SK-N-SH treated with all-trans-retinoic acid at 6 μM for 48 hours (cell line): ENCODE data around the gene TTC27.

Experiments
- ARNTL ChIP-seq: fragments of 450-650 bp; formaldehyde crosslinking; IDR thresholded peaks from 2 replicates; pipeline ENCODE4 v1.5.0; 2020; ENCODE audit warnings: low read depth, mild to moderate bottlenecking, moderate library complexity, borderline replicate concordance
- CSDC2 ChIP-seq: fragments of 250-450 bp; sonication (Bioruptor Pico); IDR thresholded peaks from 2 replicates; pipeline ENCODE4 v1.5.0; 2020; ENCODE audit warnings: mild to moderate bottlenecking, moderate library complexity
- GLIS3 ChIP-seq: fragments of 250-450 bp; sonication (Bioruptor Pico); IDR thresholded peaks from 2 replicates; pipeline ENCODE4 v1.5.0; 2020; ENCODE audit warnings: mild to moderate bottlenecking, moderate library complexity
- ISL1 ChIP-seq: fragments of 250-450 bp; sonication (Bioruptor Pico); IDR thresholded peaks from 2 replicates; pipeline ENCODE4 v2.1.2; 2022; ENCODE audit warnings: mild to moderate bottlenecking, moderate library complexity
- OSR1 ChIP-seq: fragments of 250-450 bp; sonication (Bioruptor Pico); IDR thresholded peaks from 2 replicates; pipeline ENCODE4 v1.8.0; 2022; ENCODE audit warnings: moderate library complexity, mild to moderate bottlenecking, inconsistent platforms
- RARB ChIP-seq: fragments of 250-450 bp; sonication (Bioruptor Pico); IDR thresholded peaks from 2 replicates; pipeline ENCODE4 v1.8.0; 2021; ENCODE audit warnings: mild to moderate bottlenecking, moderate library complexity
- SNAI2 ChIP-seq: fragments of 250-450 bp; sonication (Bioruptor Pico); IDR thresholded peaks from 2 replicates; pipeline ENCODE4 v1.5.0; 2020; ENCODE audit warnings: mild to moderate bottlenecking, moderate library complexity
- ZFP30 ChIP-seq: fragments of 450-650 bp; formaldehyde crosslinking; IDR thresholded peaks from 2 replicates; pipeline ENCODE4 v1.5.0; 2022; ENCODE audit warnings: mild to moderate bottlenecking, moderate library complexity
- TF ChIP-seq, protein P1 (sequence below): fragments of 250-450 bp; sonication (Bioruptor Pico); IDR thresholded peaks from 2 replicates; pipeline ENCODE4 v1.5.1; 2020; ENCODE audit warnings: low read depth, mild to moderate bottlenecking, moderate library complexity
- TF ChIP-seq, protein P2 (sequence below): fragments of 250-450 bp; sonication (Bioruptor Pico); IDR thresholded peaks from 2 replicates; pipeline ENCODE4 v1.5.0; 2020; ENCODE audit warnings: mild to moderate bottlenecking, moderate library complexity
- TF ChIP-seq, protein P3 (sequence below): fragments of 250-450 bp; sonication (Bioruptor Pico); IDR thresholded peaks from 2 replicates; pipeline ENCODE4 v1.8.0; 2020; ENCODE audit warnings: mild to moderate bottlenecking, moderate library complexity, borderline replicate concordance
- TF ChIP-seq, protein P4 (sequence below): fragments of 250-450 bp; sonication (Bioruptor Pico); IDR thresholded peaks from 2 replicates; pipeline ENCODE4 v1.5.1; 2021; ENCODE audit warnings: mild to moderate bottlenecking, moderate library complexity
- TF ChIP-seq, protein P5 (sequence below): fragments of 250-450 bp; sonication (Bioruptor Pico); IDR thresholded peaks from 2 replicates; pipeline ENCODE4 v1.8.0; 2021; ENCODE audit warnings: low read depth, mild to moderate bottlenecking, moderate library complexity, borderline replicate concordance

DNA sequence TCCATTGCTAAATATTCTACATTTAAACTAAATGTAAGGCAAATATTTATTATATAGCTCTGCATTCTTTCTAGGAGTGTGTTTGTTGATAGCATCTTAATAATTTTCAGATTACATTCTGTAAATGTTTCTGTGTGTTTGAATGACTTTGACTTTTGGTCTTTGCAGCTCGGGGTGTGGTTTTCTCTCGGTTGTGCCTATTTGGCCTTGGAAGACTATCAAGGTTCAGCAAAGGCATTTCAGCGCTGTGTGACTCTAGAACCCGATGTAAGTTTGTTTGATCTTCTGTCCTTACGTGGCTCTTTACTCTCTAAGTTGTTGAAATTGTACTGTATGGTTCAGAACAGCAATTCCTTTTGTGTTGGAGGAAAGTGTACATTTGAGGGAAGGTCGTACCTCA, 149.9 kb downstream of the TTC27 start:
- no peak for TF ChIP-seq ZFP30
- TF ChIP-seq GLIS3 (CRISPR knock-in tag) = no peak
- TF ChIP-seq, protein P1, sequence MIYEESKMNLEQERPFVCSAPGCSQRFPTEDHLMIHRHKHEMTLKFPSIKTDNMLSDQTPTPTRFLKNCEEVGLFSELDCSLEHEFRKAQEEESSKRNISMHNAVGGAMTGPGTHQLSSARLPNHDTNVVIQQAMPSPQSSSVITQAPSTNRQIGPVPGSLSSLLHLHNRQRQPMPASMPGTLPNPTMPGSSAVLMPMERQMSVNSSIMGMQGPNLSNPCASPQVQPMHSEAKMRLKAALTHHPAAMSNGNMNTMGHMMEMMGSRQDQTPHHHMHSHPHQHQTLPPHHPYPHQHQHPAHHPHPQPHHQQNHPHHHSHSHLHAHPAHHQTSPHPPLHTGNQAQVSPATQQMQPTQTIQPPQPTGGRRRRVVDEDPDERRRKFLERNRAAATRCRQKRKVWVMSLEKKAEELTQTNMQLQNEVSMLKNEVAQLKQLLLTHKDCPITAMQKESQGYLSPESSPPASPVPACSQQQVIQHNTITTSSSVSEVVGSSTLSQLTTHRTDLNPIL (CRISPR knock-in tag) = no peak
- TF ChIP-seq RARB (CRISPR knock-in tag) = no peak
- TF ChIP-seq ARNTL (CRISPR knock-in tag) = no peak
- TF ChIP-seq, protein P2, sequence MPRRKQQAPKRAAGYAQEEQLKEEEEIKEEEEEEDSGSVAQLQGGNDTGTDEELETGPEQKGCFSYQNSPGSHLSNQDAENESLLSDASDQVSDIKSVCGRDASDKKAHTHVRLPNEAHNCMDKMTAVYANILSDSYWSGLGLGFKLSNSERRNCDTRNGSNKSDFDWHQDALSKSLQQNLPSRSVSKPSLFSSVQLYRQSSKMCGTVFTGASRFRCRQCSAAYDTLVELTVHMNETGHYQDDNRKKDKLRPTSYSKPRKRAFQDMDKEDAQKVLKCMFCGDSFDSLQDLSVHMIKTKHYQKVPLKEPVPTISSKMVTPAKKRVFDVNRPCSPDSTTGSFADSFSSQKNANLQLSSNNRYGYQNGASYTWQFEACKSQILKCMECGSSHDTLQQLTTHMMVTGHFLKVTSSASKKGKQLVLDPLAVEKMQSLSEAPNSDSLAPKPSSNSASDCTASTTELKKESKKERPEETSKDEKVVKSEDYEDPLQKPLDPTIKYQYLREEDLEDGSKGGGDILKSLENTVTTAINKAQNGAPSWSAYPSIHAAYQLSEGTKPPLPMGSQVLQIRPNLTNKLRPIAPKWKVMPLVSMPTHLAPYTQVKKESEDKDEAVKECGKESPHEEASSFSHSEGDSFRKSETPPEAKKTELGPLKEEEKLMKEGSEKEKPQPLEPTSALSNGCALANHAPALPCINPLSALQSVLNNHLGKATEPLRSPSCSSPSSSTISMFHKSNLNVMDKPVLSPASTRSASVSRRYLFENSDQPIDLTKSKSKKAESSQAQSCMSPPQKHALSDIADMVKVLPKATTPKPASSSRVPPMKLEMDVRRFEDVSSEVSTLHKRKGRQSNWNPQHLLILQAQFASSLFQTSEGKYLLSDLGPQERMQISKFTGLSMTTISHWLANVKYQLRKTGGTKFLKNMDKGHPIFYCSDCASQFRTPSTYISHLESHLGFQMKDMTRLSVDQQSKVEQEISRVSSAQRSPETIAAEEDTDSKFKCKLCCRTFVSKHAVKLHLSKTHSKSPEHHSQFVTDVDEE (CRISPR knock-in tag) = no peak
- TF ChIP-seq, protein P3, sequence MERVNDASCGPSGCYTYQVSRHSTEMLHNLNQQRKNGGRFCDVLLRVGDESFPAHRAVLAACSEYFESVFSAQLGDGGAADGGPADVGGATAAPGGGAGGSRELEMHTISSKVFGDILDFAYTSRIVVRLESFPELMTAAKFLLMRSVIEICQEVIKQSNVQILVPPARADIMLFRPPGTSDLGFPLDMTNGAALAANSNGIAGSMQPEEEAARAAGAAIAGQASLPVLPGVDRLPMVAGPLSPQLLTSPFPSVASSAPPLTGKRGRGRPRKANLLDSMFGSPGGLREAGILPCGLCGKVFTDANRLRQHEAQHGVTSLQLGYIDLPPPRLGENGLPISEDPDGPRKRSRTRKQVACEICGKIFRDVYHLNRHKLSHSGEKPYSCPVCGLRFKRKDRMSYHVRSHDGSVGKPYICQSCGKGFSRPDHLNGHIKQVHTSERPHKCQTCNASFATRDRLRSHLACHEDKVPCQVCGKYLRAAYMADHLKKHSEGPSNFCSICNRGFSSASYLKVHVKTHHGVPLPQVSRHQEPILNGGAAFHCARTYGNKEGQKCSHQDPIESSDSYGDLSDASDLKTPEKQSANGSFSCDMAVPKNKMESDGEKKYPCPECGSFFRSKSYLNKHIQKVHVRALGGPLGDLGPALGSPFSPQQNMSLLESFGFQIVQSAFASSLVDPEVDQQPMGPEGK (CRISPR knock-in tag) = no peak
- TF ChIP-seq, protein P4, sequence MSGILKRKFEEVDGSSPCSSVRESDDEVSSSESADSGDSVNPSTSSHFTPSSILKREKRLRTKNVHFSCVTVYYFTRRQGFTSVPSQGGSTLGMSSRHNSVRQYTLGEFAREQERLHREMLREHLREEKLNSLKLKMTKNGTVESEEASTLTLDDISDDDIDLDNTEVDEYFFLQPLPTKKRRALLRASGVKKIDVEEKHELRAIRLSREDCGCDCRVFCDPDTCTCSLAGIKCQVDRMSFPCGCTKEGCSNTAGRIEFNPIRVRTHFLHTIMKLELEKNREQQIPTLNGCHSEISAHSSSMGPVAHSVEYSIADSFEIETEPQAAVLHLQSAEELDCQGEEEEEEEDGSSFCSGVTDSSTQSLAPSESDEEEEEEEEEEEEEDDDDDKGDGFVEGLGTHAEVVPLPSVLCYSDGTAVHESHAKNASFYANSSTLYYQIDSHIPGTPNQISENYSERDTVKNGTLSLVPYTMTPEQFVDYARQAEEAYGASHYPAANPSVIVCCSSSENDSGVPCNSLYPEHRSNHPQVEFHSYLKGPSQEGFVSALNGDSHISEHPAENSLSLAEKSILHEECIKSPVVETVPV (CRISPR knock-in tag) = no peak
- no peak for TF ChIP-seq CSDC2
- no peak for TF ChIP-seq ISL1 (CRISPR knock-in tag)
- no peak for TF ChIP-seq OSR1 (CRISPR knock-in tag)
- no peak for TF ChIP-seq SNAI2 (CRISPR knock-in tag)
- TF ChIP-seq, protein P5, sequence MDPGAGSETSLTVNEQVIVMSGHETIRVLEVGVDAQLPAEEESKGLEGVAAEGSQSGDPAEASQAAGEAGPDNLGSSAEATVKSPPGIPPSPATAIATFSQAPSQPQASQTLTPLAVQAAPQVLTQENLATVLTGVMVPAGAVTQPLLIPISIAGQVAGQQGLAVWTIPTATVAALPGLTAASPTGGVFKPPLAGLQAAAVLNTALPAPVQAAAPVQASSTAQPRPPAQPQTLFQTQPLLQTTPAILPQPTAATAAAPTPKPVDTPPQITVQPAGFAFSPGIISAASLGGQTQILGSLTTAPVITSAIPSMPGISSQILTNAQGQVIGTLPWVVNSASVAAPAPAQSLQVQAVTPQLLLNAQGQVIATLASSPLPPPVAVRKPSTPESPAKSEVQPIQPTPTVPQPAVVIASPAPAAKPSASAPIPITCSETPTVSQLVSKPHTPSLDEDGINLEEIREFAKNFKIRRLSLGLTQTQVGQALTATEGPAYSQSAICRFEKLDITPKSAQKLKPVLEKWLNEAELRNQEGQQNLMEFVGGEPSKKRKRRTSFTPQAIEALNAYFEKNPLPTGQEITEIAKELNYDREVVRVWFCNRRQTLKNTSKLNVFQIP (CRISPR knock-in tag) = no peak
